IMR-90 (cell line): ENCODE measurements around the gene STK10. TPM values are rescaled to one million over a fixed set of nuclear protein-coding genes. Genes with fewer than 3 reads are reported as not detected.

Experiments used
- ATAC-seq: fragments of 200-7000 bp; cut with Tn5 transposase; 2 replicates; pipeline ENCODE4 v1.9.1; 2020; ENCODE audit warnings: low read depth, mild to moderate bottlenecking, moderate library complexity
- BruUV-seq: library from RNA; stranded (reverse); fragments of 400-500 nt; replicated peaks from 2 replicates; lab custom pipeline; 2021; lab: Mats Ljungman, UMichigan
- CTCF ChIA-PET: fragments of 300-600 bp; formaldehyde crosslinking; extraction: SDS; loops from one replicate; lab custom pipeline; 2021; ENCODE audit warnings: antibody characterized with exemption; lab: Yijun Ruan, JAX
- POLR2A ChIA-PET: fragments of 300-600 bp; sonication (Branson Sonifier 250); formaldehyde crosslinking; loops from one replicate; lab custom pipeline; 2022; ENCODE audit warnings: antibody characterized with exemption; ENCODE audit not compliant: unreplicated experiment; lab: Charles Lee
- DNase-seq: peaks from one replicate; pipeline ENCODE4 v3.0.0; 2013
- H2AFZ ChIP-seq: replicated peaks from 2 replicates; pipeline ENCODE3; 2013; ENCODE audit warnings: low read length, mild to moderate bottlenecking; ENCODE audit not compliant: poor library complexity
- H2AK5ac ChIP-seq: 2 replicates; pipeline ENCODE4 v1.6.1; 2013; ENCODE audit warnings: low read depth, low read length, inconsistent platforms
- H2AK9ac ChIP-seq: replicated peaks from 2 replicates; pipeline ENCODE3; 2013; ENCODE audit warnings: mild to moderate bottlenecking, low read depth, low read length, moderate library complexity; ENCODE audit not compliant: poor library complexity
- H2BK120ac ChIP-seq: 2 replicates; pipeline ENCODE4 v1.6.1; 2013; ENCODE audit warnings: low read depth, low read length, inconsistent platforms
- H2BK15ac ChIP-seq: 3 replicates; pipeline ENCODE4 v1.6.1; 2013; ENCODE audit warnings: low read depth, low read length, inconsistent platforms
- H2BK20ac ChIP-seq: 2 replicates; pipeline ENCODE4 v1.6.1; 2013; ENCODE audit warnings: low read depth, mild to moderate bottlenecking, inconsistent platforms, low read length, moderate library complexity
- H2BK5ac ChIP-seq: 2 replicates; pipeline ENCODE4 v1.6.1; 2013; ENCODE audit warnings: mild to moderate bottlenecking, low read depth, low read length, inconsistent platforms; ENCODE audit not compliant: poor library complexity, severe bottlenecking
- H3K14ac ChIP-seq: replicated peaks from 2 replicates; pipeline ENCODE4 v1.6.1; 2013; ENCODE audit warnings: low read depth, low read length, inconsistent platforms
- H3K18ac ChIP-seq: 2 replicates; pipeline ENCODE4 v1.6.1; 2013; ENCODE audit warnings: low read depth, low read length, control low read depth
- H3K23ac ChIP-seq: 2 replicates; pipeline ENCODE4 v1.6.1; 2013; ENCODE audit warnings: low read depth, low read length, inconsistent platforms
- H3K27ac ChIP-seq: 2 replicates; pipeline ENCODE4 v1.5.1; 2013; ENCODE audit warnings: mild to moderate bottlenecking, control low read depth, low read length; ENCODE audit not compliant: insufficient read depth
- H3K27me3 ChIP-seq: 2 replicates; pipeline ENCODE4 v1.6.1; 2013; ENCODE audit warnings: low read length; ENCODE audit not compliant: control insufficient read depth, insufficient read depth
- H3K36me3 ChIP-seq: 2 replicates; pipeline ENCODE4 v1.6.1; 2013; ENCODE audit warnings: low read length, mixed read lengths; ENCODE audit not compliant: control insufficient read depth, insufficient read depth
- H3K4ac ChIP-seq: 2 replicates; pipeline ENCODE4 v1.6.1; 2013; ENCODE audit warnings: low read depth, low read length, inconsistent platforms
- H3K4me1 ChIP-seq: 2 replicates; pipeline ENCODE4 v1.6.1; 2013; ENCODE audit warnings: low read length, mixed read lengths; ENCODE audit not compliant: control insufficient read depth, insufficient read depth
- H3K4me2 ChIP-seq: 2 replicates; pipeline ENCODE4 v1.6.1; 2013; ENCODE audit warnings: low read depth, mild to moderate bottlenecking, control low read depth, low read length, moderate library complexity
- H3K4me3 ChIP-seq: 2 replicates; pipeline ENCODE4 v1.5.1; 2013; ENCODE audit warnings: low read depth, mild to moderate bottlenecking, control low read depth, low read length, moderate library complexity; ENCODE audit not compliant: insufficient read depth
- H3K56ac ChIP-seq: 2 replicates; pipeline ENCODE4 v1.6.1; 2013; ENCODE audit warnings: low read length, inconsistent platforms; ENCODE audit not compliant: insufficient read depth; ENCODE audit errors: extremely low read depth
- H3K79me1 ChIP-seq, 2 experiments: 2 replicates each; pipeline ENCODE4 v1.6.1; 2013; ENCODE audit warnings: low read length in 2 of 2, inconsistent platforms in 1 of 2, low read depth in 1 of 2
- H3K9ac ChIP-seq: 2 replicates; pipeline ENCODE4 v1.6.1; 2013; ENCODE audit warnings: low read depth, low read length, control low read depth
- H3K9me1 ChIP-seq: 2 replicates; pipeline ENCODE4 v1.6.1; 2013; ENCODE audit warnings: low read length, inconsistent platforms; ENCODE audit not compliant: insufficient read depth
- H3K9me3 ChIP-seq: 2 replicates; pipeline ENCODE4 v1.6.1; 2013; ENCODE audit warnings: low read length; ENCODE audit not compliant: control insufficient read depth, insufficient read depth
- H4K20me1 ChIP-seq: 2 replicates; pipeline ENCODE4 v1.6.1; 2013; ENCODE audit warnings: low read length, inconsistent platforms; ENCODE audit not compliant: insufficient read depth
- H4K5ac ChIP-seq: 2 replicates; pipeline ENCODE4 v1.6.1; 2013; ENCODE audit warnings: mild to moderate bottlenecking, low read depth, low read length, control low read depth
- H4K8ac ChIP-seq, 2 experiments: 2 replicates each; pipeline ENCODE4 v1.6.1; 2013; ENCODE audit warnings: low read depth in 2 of 2, low read length in 2 of 2, control low read depth in 1 of 2, inconsistent platforms in 1 of 2
- H4K91ac ChIP-seq: 2 replicates; pipeline ENCODE4 v1.6.1; 2013; ENCODE audit warnings: low read depth, low read length, inconsistent platforms; ENCODE audit not compliant: insufficient read depth
- MAZ ChIP-seq: IDR thresholded peaks from 2 replicates; pipeline ENCODE4 v1.6.1; 2012; ENCODE audit warnings: low read depth, mild to moderate bottlenecking, low read length, improper control_type of control experiment, moderate library complexity, borderline replicate concordance
- NFE2L2 ChIP-seq: fragments of 150-350 bp; IDR thresholded peaks from 2 replicates; pipeline ENCODE4 v1.6.1; 2016; ENCODE audit warnings: low read depth, mild to moderate bottlenecking, low read length
- WGBS, 2 experiments: methylation state at CpG; one replicate each; pipeline versions ENCODE4 v1.1.5 to v1.1.7; 2013; ENCODE audit warnings: missing lambda C conversion rate in 2 of 2; ENCODE audit not compliant: insufficient read length in 1 of 2; ENCODE audit errors: extremely low coverage in 2 of 2; 5-methylcytosine and 5-hydroxymethylcytosine counted together
- dilution Hi-C: fragments of 300-500 bp; cut with HindIII; formaldehyde crosslinking; loops from one replicate; pipeline ENCODE4 v1.14.3; 2018; ENCODE audit warnings: low sequenced_read_pairs; ENCODE audit not compliant: unreplicated experiment
- in situ Hi-C: fragments of 300-500 bp; cut with MboI; formaldehyde crosslinking; loops from 3 replicates; pipeline ENCODE4 v1.14.3; 2019; ENCODE audit warnings: low sequenced_read_pairs, inconsistent platforms, mixed read lengths
- intact Hi-C: fragments of 100-400 bp; cut with micrococcal nuclease; formaldehyde crosslinking; loops from 2 replicates; pipeline ENCODE4 v1.10.0; 2022
- polyA plus RNA-seq, 3 experiments: library from polyadenylated mRNA; depleted of rRNA; stranded (reverse); fragments of >200 nt; gene quantifications; 2 replicates each; pipeline ENCODE4 v1.2.3, GENCODE V29; 2012; ENCODE audit warnings: low replicate concordance in 1 of 3
- total RNA-seq: library from RNA; depleted of rRNA; stranded (reverse); fragments of >200 nt; gene quantifications from 2 replicates; pipeline ENCODE4 v1.2.3, GENCODE V29; 2012

The STK10 gene
- total and polyA plus RNA-seq, 2 of the 4 experiments (the other 2 are of a cell fraction): 15.4 to 18.5 TPM

DNA sequence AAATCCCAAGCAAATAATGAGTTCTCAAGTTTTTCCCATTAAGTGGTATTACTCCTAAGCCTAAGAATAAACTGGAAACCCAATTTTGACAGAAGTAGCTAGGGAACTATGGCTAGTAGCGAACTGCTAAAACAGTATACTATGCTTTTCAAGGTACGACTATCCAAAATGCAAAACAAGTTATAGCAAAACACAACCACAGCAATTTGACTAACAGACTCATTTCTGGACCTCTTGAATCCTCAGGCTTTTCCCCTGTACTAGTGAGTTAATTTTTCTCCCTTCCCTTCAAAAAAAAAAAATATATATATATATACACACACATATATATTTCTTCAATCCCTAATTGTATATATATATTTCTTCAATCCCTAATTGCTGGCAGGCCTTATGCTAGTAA, 188.9 kb downstream of the STK10 start:
- Histone ChIP-seq H3K27me3 (no peaks in the 10 kb centered on the region), H3K4me1 (peaks cover 8% of the 10 kb centered on the region), H4K20me1 (peaks cover 89% of the 10 kb centered on the region), H3K4me3 (no peak overlapping the region), H3K36me3 (no peaks in the 10 kb centered on the region; the same call in 1 of the 2 replicates), H3K56ac (no peak overlapping the region), H4K5ac (no peak overlapping the region), H2BK20ac (no peak overlapping the region), H2BK120ac (no peak overlapping the region), H3K14ac (no peak overlapping the region), H2AK5ac (no peak overlapping the region), H3K27ac (no peak overlapping the region), H4K8ac (no peak overlapping the region), H3K79me1 (peaks cover 13 to 75% of the 10 kb centered on the region in 2 experiments; a peak in 3 of 4 replicates), H3K18ac (no peak overlapping the region), H3K9me1 (peaks cover 17% of the 10 kb centered on the region), H2BK5ac (no peak overlapping the region), H3K23ac (no peak overlapping the region), H3K4me2 (no peak overlapping the region), H4K91ac (no peak overlapping the region), H3K4ac (no peak overlapping the region), H2AK9ac (no peak overlapping the region), H2AFZ (no peak overlapping the region), H2BK15ac (no peak overlapping the region), H3K9ac (no peak overlapping the region), H3K9me3 (no peaks in the 10 kb centered on the region)
- no peak for TF ChIP-seq NFE2L2
- no peak for TF ChIP-seq MAZ
- dilution Hi-C loops: no loop called here
- intact Hi-C loops: loop anchor here (5.0 kb wide), 1 partner anchor 42 kb away; no protein-coding TSS in a partner anchor
- ChIA-PET CTCF (interaction anchor here (1.0 kb wide), 1 partner anchor 87 kb away, joined by 3 read pairs; no protein-coding TSS in a partner anchor), POLR2A (no interaction called here)
- BruUV-seq: no TSS peak
- ATAC-seq (no peak), DNase-seq (no peak)
- no CpG with 5 or more reads among the region's 2 CpGs for WGBS, 2 experiments
- in situ Hi-C loops: no loop called here
